ENCODE data around the gene ETV6. TPM values are rescaled to one million over a fixed set of nuclear protein-coding genes. Genes with fewer than 3 reads are reported as not detected.
A peak's percentile ranks its signal among the peaks of the same experiment; 100 is the strongest.

ETV6 gene
- 11.2 and 18.4 TPM in 2 replicates for total RNA-seq

- peak; percentile 94 for DNase-seq (ENCODE audit: low read depth)
- peak within 1 kb of the TSS; percentile 98 for H3K4me3 ChIP-seq (ENCODE audit: low read depth, low read length)
- TF ChIP-seq CTCF (IDR thresholded peaks at IDR 0.05; ENCODE audit: insufficient read depth, low read depth, low read length) = no peak
Observed at GRCh38 chr12:11649413-11650285, at the start of gene ETV6. TSS of gene ETV6 (plus strand) at chr12:11649674. CDS start at chr12:11650128, 454 bp downstream.

GRCh38 chr12:11600199-11600598 lies 49.3 kb upstream of the ETV6 start:
- no peak for TF ChIP-seq CTCF (IDR thresholded peaks at IDR 0.05; ENCODE audit: insufficient read depth, low read depth, low read length)
- H3K4me3 ChIP-seq (ENCODE audit: low read depth, low read length) = no peak overlapping the region
- DNase-seq (ENCODE audit: low read depth) = no peak

GRCh38 chr12:11601647-11602046 lies 47.8 kb upstream of the ETV6 start:
- H3K4me3 ChIP-seq (ENCODE audit: low read depth, low read length) = no peak overlapping the region
- DNase-seq (ENCODE audit: low read depth) = no peak
- TF ChIP-seq CTCF (IDR thresholded peaks at IDR 0.05; ENCODE audit: insufficient read depth, low read depth, low read length) = no peak

GRCh38 chr12:11607313-11608081 lies 42.0 kb upstream of the ETV6 start:
- no peak overlapping the region for H3K4me3 ChIP-seq (ENCODE audit: low read depth, low read length)
- no peak for TF ChIP-seq CTCF (IDR thresholded peaks at IDR 0.05; ENCODE audit: insufficient read depth, low read depth, low read length)
- peak; percentile 90 for DNase-seq (ENCODE audit: low read depth)

- no peak overlapping the region for H3K4me3 ChIP-seq (ENCODE audit: low read depth, low read length)
- no peak for TF ChIP-seq CTCF (IDR thresholded peaks at IDR 0.05; ENCODE audit: insufficient read depth, low read depth, low read length)
- DNase-seq (ENCODE audit: low read depth) = no peak
Observed at GRCh38 chr12:11609045-11609444, 40.4 kb upstream of the ETV6 start.

GRCh38 chr12:11615481-11615880 lies 34.0 kb upstream of the ETV6 start:
- DNase-seq (ENCODE audit: low read depth) = no peak
- no peak for TF ChIP-seq CTCF (IDR thresholded peaks at IDR 0.05; ENCODE audit: insufficient read depth, low read depth, low read length)
- H3K4me3 ChIP-seq (ENCODE audit: low read depth, low read length) = no peak overlapping the region
